ENCODE results near the gene UFD1. TPM values are rescaled to one million over a fixed set of nuclear protein-coding genes. Genes with fewer than 3 reads are reported as not detected.

Gene UFD1
- total RNA-seq, 1 experiment from 2014 or later, result 57.9 TPM

DNA sequence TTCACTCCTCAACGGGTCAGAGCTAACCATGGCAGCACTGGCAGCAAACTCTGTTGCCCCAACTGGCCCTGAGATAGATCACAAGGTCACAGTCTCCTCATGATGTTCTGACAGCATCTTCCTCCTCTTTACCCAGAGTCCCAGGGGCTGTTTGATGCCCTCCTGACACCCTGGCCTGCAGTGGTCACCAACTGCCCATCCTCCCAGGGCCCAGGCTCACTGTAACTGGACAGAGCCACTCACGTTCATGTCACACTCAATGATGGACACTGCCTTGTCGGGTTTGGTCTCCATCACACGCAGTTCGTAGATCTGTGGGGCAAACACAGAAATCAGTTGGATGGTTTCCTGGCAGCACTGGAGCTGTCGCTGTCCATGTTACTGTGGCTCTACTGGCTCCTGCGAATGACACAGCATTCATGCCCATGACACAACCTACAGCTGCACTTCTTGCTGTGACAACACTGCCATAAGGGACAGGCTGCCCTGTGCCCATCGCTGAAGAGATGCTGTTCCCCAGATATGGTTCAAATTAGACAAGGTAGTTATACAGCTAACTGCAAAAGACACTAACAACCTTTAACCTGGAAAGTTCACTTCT is 21.1 kb downstream of the UFD1 start:
- ATAC-seq, result no peak

DNA sequence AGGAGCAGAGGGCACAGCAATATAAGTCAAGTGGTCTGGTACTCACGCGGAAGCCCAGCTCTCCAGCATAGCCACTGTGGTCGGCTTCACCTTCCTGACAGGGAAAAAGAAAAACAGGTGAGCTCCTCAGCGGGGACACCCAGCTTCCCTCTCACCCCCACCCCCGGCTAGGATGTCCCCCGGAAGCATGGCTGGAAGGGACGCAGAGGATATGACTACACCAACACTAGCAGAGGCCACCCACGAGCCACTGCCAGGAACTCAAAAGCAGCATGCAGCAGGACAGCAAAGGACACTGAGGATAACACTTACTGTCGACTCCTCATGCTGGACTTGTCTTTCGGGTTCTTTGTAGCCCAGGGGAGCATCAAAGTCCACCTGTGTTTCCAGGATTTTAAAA is 22.5 kb downstream of the UFD1 start:
- no peaks in the 10 kb centered on the region for H3K9me3 Mint-ChIP-seq
- H3K36me3 Mint-ChIP-seq, result peaks cover 55% of the 10 kb centered on the region
- POLR2A ChIA-PET, result interaction anchor here (0.5 kb wide), 1 partner anchor 245 kb away, joined by 4 read pairs; no protein-coding TSS in a partner anchor

More for the DNA sequence above, 21.1 kb downstream of the UFD1 start:
- Mint-ChIP-seq H3K27ac (no peak overlapping the region), H3K9me3 (no peaks in the 10 kb centered on the region), H3K4me3 (no peak overlapping the region), H3K27me3 (ENCODE audit: low read depth) (no peaks in the 10 kb centered on the region), H3K36me3 (peaks cover 56% of the 10 kb centered on the region), H3K4me1 (0 out of 2 replicates have a peak, but pooled peaks cover 4% of the 10 kb centered on the region)
- DNase-seq (ENCODE audit: low spot score), result no peak
- ChIA-PET CTCF (no interaction called here), POLR2A (no interaction called here)
- TF ChIP-seq TP53 (CRISPR knock-in tag; IDR thresholded peaks at IDR 0.05) (no peak), ESRRA (CRISPR knock-in tag; IDR thresholded peaks at IDR 0.05; ENCODE audit: borderline replicate concordance) (no peak), RELA (CRISPR knock-in tag; IDR thresholded peaks at IDR 0.05; ENCODE audit: borderline replicate concordance) (no peak), OVOL2 (CRISPR knock-in tag; IDR thresholded peaks at IDR 0.05; ENCODE audit: borderline replicate concordance) (no peak), MYBL2 (CRISPR knock-in tag; IDR thresholded peaks at IDR 0.05) (no peak), FOXK1 (CRISPR knock-in tag; IDR thresholded peaks at IDR 0.05) (no peak), NR1H2 (CRISPR knock-in tag; IDR thresholded peaks at IDR 0.05) (no peak), NFYB (CRISPR knock-in tag; conservative IDR thresholded peaks at IDR 0.05; ENCODE audit: low read depth) (no peak), ZNF138 (CRISPR knock-in tag; conservative IDR thresholded peaks at IDR 0.05) (no peak)
- TF ChIP-seq, protein P1, sequence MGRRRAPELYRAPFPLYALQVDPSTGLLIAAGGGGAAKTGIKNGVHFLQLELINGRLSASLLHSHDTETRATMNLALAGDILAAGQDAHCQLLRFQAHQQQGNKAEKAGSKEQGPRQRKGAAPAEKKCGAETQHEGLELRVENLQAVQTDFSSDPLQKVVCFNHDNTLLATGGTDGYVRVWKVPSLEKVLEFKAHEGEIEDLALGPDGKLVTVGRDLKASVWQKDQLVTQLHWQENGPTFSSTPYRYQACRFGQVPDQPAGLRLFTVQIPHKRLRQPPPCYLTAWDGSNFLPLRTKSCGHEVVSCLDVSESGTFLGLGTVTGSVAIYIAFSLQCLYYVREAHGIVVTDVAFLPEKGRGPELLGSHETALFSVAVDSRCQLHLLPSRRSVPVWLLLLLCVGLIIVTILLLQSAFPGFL (CRISPR knock-in tag; IDR thresholded peaks at IDR 0.05; ENCODE audit: borderline replicate concordance), result no peak
- TF ChIP-seq, protein P2, sequence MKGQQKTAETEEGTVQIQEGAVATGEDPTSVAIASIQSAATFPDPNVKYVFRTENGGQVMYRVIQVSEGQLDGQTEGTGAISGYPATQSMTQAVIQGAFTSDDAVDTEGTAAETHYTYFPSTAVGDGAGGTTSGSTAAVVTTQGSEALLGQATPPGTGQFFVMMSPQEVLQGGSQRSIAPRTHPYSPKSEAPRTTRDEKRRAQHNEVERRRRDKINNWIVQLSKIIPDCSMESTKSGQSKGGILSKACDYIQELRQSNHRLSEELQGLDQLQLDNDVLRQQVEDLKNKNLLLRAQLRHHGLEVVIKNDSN (CRISPR knock-in tag; IDR thresholded peaks at IDR 0.05), result no peak
- TF ChIP-seq, protein P3, sequence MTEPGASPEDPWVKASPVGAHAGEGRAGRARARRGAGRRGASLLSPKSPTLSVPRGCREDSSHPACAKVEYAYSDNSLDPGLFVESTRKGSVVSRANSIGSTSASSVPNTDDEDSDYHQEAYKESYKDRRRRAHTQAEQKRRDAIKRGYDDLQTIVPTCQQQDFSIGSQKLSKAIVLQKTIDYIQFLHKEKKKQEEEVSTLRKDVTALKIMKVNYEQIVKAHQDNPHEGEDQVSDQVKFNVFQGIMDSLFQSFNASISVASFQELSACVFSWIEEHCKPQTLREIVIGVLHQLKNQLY (CRISPR knock-in tag; IDR thresholded peaks at IDR 0.05), result no peak

More for the DNA sequence above, 22.5 kb downstream of the UFD1 start:
- CTCF ChIA-PET, result no interaction called here
- no peak for DNase-seq (ENCODE audit: low spot score)
- no peaks in the 10 kb centered on the region for H3K27me3 Mint-ChIP-seq (ENCODE audit: low read depth)
- ATAC-seq, result no peak
- H3K4me3 Mint-ChIP-seq, result no peak overlapping the region
- 0 out of 2 replicates have a peak, but pooled peaks cover 4% of the 10 kb centered on the region for H3K4me1 Mint-ChIP-seq
- TF ChIP-seq ELF4 (CRISPR knock-in tag; IDR thresholded peaks at IDR 0.05; ENCODE audit: low read depth), result no peak
- no peak for TF ChIP-seq GRHL2 (CRISPR knock-in tag; IDR thresholded peaks at IDR 0.05; ENCODE audit: insufficient replicate concordance, severe bottlenecking)
- TF ChIP-seq, protein P4, sequence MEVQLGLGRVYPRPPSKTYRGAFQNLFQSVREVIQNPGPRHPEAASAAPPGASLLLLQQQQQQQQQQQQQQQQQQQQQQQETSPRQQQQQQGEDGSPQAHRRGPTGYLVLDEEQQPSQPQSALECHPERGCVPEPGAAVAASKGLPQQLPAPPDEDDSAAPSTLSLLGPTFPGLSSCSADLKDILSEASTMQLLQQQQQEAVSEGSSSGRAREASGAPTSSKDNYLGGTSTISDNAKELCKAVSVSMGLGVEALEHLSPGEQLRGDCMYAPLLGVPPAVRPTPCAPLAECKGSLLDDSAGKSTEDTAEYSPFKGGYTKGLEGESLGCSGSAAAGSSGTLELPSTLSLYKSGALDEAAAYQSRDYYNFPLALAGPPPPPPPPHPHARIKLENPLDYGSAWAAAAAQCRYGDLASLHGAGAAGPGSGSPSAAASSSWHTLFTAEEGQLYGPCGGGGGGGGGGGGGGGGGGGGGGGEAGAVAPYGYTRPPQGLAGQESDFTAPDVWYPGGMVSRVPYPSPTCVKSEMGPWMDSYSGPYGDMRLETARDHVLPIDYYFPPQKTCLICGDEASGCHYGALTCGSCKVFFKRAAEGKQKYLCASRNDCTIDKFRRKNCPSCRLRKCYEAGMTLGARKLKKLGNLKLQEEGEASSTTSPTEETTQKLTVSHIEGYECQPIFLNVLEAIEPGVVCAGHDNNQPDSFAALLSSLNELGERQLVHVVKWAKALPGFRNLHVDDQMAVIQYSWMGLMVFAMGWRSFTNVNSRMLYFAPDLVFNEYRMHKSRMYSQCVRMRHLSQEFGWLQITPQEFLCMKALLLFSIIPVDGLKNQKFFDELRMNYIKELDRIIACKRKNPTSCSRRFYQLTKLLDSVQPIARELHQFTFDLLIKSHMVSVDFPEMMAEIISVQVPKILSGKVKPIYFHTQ (CRISPR knock-in tag; IDR thresholded peaks at IDR 0.05), result no peak
- TF ChIP-seq, protein P5, sequence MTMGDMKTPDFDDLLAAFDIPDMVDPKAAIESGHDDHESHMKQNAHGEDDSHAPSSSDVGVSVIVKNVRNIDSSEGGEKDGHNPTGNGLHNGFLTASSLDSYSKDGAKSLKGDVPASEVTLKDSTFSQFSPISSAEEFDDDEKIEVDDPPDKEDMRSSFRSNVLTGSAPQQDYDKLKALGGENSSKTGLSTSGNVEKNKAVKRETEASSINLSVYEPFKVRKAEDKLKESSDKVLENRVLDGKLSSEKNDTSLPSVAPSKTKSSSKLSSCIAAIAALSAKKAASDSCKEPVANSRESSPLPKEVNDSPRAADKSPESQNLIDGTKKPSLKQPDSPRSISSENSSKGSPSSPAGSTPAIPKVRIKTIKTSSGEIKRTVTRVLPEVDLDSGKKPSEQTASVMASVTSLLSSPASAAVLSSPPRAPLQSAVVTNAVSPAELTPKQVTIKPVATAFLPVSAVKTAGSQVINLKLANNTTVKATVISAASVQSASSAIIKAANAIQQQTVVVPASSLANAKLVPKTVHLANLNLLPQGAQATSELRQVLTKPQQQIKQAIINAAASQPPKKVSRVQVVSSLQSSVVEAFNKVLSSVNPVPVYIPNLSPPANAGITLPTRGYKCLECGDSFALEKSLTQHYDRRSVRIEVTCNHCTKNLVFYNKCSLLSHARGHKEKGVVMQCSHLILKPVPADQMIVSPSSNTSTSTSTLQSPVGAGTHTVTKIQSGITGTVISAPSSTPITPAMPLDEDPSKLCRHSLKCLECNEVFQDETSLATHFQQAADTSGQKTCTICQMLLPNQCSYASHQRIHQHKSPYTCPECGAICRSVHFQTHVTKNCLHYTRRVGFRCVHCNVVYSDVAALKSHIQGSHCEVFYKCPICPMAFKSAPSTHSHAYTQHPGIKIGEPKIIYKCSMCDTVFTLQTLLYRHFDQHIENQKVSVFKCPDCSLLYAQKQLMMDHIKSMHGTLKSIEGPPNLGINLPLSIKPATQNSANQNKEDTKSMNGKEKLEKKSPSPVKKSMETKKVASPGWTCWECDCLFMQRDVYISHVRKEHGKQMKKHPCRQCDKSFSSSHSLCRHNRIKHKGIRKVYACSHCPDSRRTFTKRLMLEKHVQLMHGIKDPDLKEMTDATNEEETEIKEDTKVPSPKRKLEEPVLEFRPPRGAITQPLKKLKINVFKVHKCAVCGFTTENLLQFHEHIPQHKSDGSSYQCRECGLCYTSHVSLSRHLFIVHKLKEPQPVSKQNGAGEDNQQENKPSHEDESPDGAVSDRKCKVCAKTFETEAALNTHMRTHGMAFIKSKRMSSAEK (CRISPR knock-in tag; IDR thresholded peaks at IDR 0.05; ENCODE audit: borderline replicate concordance), result no peak
- H3K27ac Mint-ChIP-seq, result no peak overlapping the region
